ENCODE measurements around the gene TOM1L2.

- TF ChIP-seq CTCF (IDR thresholded peaks at IDR 0.05), result no peak
- TF ChIP-seq POLR2A (IDR thresholded peaks at IDR 0.05), result no peak
These were observed 47.3 kb downstream of the TOM1L2 start for GRCh38 chr17:17924857-17925250.

Data from uterus (tissue), 2 donors.